MM.1S (cell line): ENCODE results near the gene ANO2.

ENCODE experiments used
- CTCF ChIP-seq: fragments of 300-600 bp; sonication (generic); IDR thresholded peaks from 2 replicates; pipeline ENCODE4 v1.5.1; 2016; ENCODE audit warnings: antibody characterized with exemption, low read length, mixed read lengths
- EZH2 ChIP-seq: fragments of 300-600 bp; sonication (generic); optimal IDR thresholded peaks from 2 replicates; pipeline ENCODE3; 2017; ENCODE audit warnings: low read depth, mild to moderate bottlenecking, antibody characterized with exemption, low read length, mixed read lengths
- EZH2phosphoT487 ChIP-seq: fragments of 300-600 bp; sonication (generic); IDR thresholded peaks from 2 replicates; pipeline ENCODE4 v1.6.1; 2018; ENCODE audit warnings: antibody characterized with exemption, low read length

- TF ChIP-seq CTCF (peak; percentile 28), EZH2 (no peak), EZH2phosphoT487 (no peak)
Measured at GRCh38 chr12:5872745-5873144, 72.3 kb downstream of the ANO2 start.
